Pancreas (tissue), 10 donors: ENCODE data around the gene MPL. TPM values are rescaled to one million over a fixed set of nuclear protein-coding genes. Genes with fewer than 3 reads are reported as not detected.

Experiments
- ATAC-seq, 4 donors: fragments of 200-7000 bp; cut with Tn5 transposase; one replicate each; pipeline versions ENCODE4 v1.8.0 to v1.9.1; 2020; ENCODE audit warnings: mild to moderate bottlenecking in 4 of 4, moderate library complexity in 4 of 4
- DNase-seq, 6 donors: peaks; one replicate each; pipeline ENCODE4 v3.0.0-alpha.2; 2020
- FAIRE-seq: peaks from 2 replicates; lab custom pipeline; 2012; peaks lifted over from hg19 to GRCh38; lab: Jason Lieb, UNC
- H3K27ac ChIP-seq, 4 donors: fragments of 200-600 bp; sonication (generic); 1 replicate in 3 of 4; 2 replicates in 1 of 4; pipeline versions ENCODE4 v1.5.0 to v1.8.0; 2020
- H3K27me3 ChIP-seq, 4 donors: fragments of 200-600 bp; one replicate each; pipeline ENCODE4 v1.8.0; 2021
- H3K36me3 ChIP-seq, 3 donors: fragments of 200-600 bp; sonication (generic) in 1 of 3; one replicate each; pipeline versions ENCODE4 v1.5.0 to v1.8.0; 2020 to 2021
- H3K4me1 ChIP-seq, 3 donors: fragments of 200-600 bp; one replicate each; pipeline ENCODE4 v1.8.0; 2021
- H3K4me3 ChIP-seq, 4 donors: fragments of 200-600 bp; sonication (generic) in 2 of 4; one replicate each; pipeline versions ENCODE4 v1.5.0 to v1.8.0; 2020 to 2021
- H3K9me3 ChIP-seq, 4 donors: fragments of 200-600 bp; one replicate each; pipeline ENCODE4 v1.8.0; 2021
- WGBS, 2 donors: extraction: QIAGEN DNeasy Blood & Tissue Kit; methylation state at CpG; one replicate each; pipeline ENCODE4 v1.1.7; 2013; 5-methylcytosine and 5-hydroxymethylcytosine counted together
- intact Hi-C, 3 donors: fragments of 100-400 bp; cut with DNase I; formaldehyde crosslinking; loops; one replicate each; pipeline versions ENCODE4 v1.11.1 to v1.14.2; 2022
- polyA plus RNA-seq, 2 donors: library from polyadenylated mRNA; stranded (reverse); fragments of 200-250 nt; gene quantifications; one replicate each; pipeline ENCODE4 v1.2.3, GENCODE V29; 2013
- total RNA-seq, 6 donors: library from RNA; stranded (reverse); fragmentation: NEBNext Ultra II Directional in 4 of 6; extraction: Animal tissue kit (Norgen Biotek cat#: 25700) in 4 of 6; gene quantifications; one replicate each; pipeline versions ENCODE4 v1.2.1 to v1.2.4, GENCODE V29; 2021 to 2023
- TF ChIP-seq, protein P1 (sequence below), 4 donors: fragments of 200-600 bp; sonication (generic) in 3 of 4; IDR thresholded peaks; one replicate each; pipeline versions ENCODE4 v1.5.0 to v1.8.0; 2021; ENCODE audit warnings: antibody characterized with exemption in 4 of 4
- donor health status: healthy with polysubstance abuse.
- donor health status: DM: no; HTN: no; CAD: no; lungs with moderate emphysema.
- donor health status: DM: no; HTN: no; CAD: no.
- donor health status: control.
- donor health status: control.
- donor health status: Bipolar disorder and iron deficiency.
- donor health status: DM: yes; HTN: yes; CAD: no.
- donor health status: DM: no; HTN: no; CAD: no.
- donor health status: DM: no; HTN: no; CAD: no.
- donor health status: DM: yes; HTN: yes; CAD: no.

MPL gene
- total and polyA plus RNA-seq, 8 donors, result 0.08 to 0.43 (median 0.12) TPM; not detected in 2

DNA sequence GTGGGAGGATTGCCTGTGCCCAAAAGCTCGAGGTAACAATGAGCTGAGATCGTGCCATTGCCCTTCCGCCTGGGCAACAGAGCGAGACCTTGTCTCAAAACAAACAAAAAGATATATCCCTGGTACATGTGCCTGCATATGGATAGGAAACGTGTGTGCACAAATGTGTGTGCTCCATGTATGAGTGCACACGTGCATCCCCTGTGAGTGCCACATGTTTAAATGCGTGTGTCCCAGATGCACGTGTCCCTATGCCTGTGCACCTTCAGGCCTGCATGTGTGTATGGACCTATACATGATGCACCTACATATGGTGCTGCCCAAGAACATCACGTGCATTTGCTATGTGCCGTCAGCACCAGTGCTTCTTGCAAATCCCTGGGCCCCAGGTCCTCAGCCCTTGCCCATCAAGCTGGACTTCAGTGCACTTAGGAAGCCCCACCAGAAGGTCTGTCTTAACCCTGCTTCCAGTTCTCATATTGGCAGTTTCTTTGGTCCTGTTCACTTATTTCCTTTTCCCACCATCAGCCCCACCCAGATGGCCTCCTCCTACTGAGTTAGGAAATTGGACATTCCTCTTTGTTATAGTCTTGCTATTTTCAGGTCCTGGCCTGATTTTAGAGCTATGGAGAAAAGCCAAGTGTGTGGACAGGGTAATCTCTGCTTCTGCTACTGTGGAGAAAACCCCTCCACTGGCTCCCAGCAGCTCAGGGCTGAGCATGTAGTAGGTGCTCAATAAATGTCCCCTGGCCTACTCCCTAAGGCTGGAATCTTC, 21.5 kb upstream of the MPL start:
- Histone ChIP-seq H3K9me3 (no peaks in the 10 kb centered on the region), H3K36me3 (no peaks in the 10 kb centered on the region), H3K4me3 (no peak overlapping the region), H3K4me1 (no peaks in the 10 kb centered on the region), H3K27ac (no peak overlapping the region), H3K27me3 (no peaks in the 10 kb centered on the region)
- 82 to 93% methylated on average over 10 of the region's 10 CpGs for WGBS, 2 donors
- no peak for FAIRE-seq
- DNase-seq, result peak in 1 of 6 donors; percentile 14
- no peak for ATAC-seq
- TF ChIP-seq, protein P1, sequence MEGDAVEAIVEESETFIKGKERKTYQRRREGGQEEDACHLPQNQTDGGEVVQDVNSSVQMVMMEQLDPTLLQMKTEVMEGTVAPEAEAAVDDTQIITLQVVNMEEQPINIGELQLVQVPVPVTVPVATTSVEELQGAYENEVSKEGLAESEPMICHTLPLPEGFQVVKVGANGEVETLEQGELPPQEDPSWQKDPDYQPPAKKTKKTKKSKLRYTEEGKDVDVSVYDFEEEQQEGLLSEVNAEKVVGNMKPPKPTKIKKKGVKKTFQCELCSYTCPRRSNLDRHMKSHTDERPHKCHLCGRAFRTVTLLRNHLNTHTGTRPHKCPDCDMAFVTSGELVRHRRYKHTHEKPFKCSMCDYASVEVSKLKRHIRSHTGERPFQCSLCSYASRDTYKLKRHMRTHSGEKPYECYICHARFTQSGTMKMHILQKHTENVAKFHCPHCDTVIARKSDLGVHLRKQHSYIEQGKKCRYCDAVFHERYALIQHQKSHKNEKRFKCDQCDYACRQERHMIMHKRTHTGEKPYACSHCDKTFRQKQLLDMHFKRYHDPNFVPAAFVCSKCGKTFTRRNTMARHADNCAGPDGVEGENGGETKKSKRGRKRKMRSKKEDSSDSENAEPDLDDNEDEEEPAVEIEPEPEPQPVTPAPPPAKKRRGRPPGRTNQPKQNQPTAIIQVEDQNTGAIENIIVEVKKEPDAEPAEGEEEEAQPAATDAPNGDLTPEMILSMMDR (IDR thresholded peaks at IDR 0.05), result no peak
- intact Hi-C loops, result no loop called here

DNA sequence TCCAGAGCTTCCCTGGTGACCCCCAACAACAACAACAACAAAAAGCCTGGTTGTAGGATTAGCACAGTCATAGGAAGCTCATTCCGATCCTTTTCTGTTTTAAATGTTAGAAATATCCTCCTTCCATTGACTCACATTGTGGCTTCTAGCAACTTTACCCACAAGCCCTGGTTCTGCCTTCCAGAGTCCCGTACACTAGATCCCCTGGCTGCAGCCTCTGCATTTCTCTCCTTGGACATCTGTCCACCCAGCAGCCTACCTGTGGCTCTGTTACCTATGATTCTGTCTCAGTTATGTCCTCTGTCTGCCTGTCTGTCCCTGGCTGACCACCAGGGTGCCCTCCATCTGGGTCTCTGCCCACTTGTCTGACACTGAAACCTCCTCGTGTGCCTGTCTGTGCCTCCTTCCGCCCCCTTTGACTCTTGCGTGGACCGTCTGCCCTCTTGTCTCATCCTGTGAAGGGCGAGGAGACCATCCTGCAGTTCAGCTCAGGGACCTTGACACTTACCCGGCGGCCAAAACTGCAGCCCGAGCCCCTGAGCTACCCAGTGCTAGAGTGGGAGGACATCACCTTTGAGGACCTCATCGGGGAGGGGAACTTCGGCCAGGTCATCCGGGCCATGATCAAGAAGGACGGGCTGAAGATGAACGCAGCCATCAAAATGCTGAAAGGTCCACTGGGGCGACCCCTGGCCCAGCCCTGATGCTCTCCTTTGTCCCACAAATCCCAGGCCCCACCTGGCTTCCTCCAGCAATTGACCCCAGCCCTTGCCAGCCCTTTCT, 20.7 kb upstream of the MPL start:
- Histone ChIP-seq H3K4me3 (no peak overlapping the region), H3K27me3 (no peaks in the 10 kb centered on the region), H3K27ac (no peak overlapping the region), H3K4me1 (no peaks in the 10 kb centered on the region), H3K9me3 (no peaks in the 10 kb centered on the region), H3K36me3 (no peaks in the 10 kb centered on the region)
- DNase-seq (peak in 1 of 6 donors; percentile 43), FAIRE-seq (no peak), ATAC-seq (no peak)
- intact Hi-C loops, result no loop called here
- 80 to 86% methylated on average over 16 of the region's 16 CpGs for WGBS, 2 donors
- TF ChIP-seq, protein P1 (IDR thresholded peaks at IDR 0.05), result no peak

DNA sequence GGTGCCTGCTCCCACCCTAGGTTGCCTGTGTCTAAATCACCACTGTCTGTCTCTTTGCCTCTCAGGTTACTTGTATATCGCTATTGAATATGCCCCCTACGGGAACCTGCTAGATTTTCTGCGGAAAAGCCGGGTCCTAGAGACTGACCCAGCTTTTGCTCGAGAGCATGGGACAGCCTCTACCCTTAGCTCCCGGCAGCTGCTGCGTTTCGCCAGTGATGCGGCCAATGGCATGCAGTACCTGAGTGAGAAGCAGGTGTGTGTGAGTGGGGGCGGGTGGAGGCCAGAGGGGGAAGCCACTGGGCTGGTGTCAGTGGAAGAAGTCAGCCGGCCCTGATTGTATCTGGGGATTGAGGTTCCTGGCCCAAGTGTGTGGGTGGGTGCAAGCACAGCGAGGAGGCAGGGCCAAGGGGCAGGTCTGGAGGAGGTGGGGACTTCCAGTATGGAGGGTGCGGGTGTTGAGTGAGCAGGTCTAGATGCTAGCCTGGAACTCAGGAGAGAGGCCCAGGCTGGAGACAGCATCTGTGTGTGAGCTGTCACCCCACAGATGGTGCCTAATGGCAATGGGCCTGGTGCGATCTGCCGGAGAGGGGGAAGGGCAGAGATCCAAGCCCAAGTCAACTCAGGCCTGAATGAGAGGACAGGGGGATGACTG, 19.7 kb upstream of the MPL start:
- peak in 1 of 6 donors; percentile 43 for DNase-seq
- ATAC-seq, result no peak
- 88 to 89% methylated on average over 15 of the region's 15 CpGs for WGBS, 2 donors
- no peaks in the 10 kb centered on the region for H3K4me1 ChIP-seq
- no peaks in the 10 kb centered on the region for H3K9me3 ChIP-seq
- H3K27me3 ChIP-seq, result no peaks in the 10 kb centered on the region
- H3K4me3 ChIP-seq, result no peak overlapping the region
- H3K36me3 ChIP-seq, result no peaks in the 10 kb centered on the region
- H3K27ac ChIP-seq, result no peak overlapping the region
- intact Hi-C loops, result no loop called here
- TF ChIP-seq, protein P1 (IDR thresholded peaks at IDR 0.05), result no peak
- no peak for FAIRE-seq

DNA sequence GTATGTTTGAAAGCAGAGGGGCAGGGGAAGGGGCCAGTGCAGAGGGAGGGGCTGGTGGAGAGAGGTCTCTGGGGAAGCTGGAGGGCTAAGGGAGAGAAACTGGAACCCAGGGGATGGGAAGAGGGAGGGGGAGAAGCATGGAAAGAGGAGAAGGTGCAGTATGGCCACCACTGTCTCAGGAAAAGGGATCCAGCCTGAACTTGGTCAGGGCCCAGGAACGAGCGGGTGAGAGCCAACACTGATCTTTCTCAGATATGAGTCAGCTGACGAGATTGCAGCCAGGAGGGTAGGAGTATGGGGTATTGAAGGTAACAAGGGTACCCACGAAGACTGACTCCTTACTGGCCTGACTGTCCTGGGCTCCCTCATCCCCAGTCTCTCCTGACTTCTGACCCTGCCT, 18.8 kb upstream of the MPL start:
- WGBS, 2 donors, result 79 to 81% methylated on average over 4 of the region's 4 CpGs
- Histone ChIP-seq H3K4me1 (no peaks in the 10 kb centered on the region), H3K27ac (no peak overlapping the region), H3K27me3 (no peaks in the 10 kb centered on the region), H3K9me3 (no peaks in the 10 kb centered on the region), H3K36me3 (no peaks in the 10 kb centered on the region), H3K4me3 (no peak overlapping the region)
- ATAC-seq (no peak), FAIRE-seq (no peak), DNase-seq (no peak)
- TF ChIP-seq, protein P1 (IDR thresholded peaks at IDR 0.05), result no peak
- intact Hi-C loops, result no loop called here
